GM19193 (cell line): ENCODE data around the gene ACBD4.

Experiments
- POLR2A ChIP-seq: IDR thresholded peaks from 4 replicates; pipeline ENCODE4 v1.6.1; 2011; ENCODE audit not compliant: insufficient read depth, insufficient read length; ENCODE audit errors: extremely low read depth

Gene ACBD4

GRCh38 chr17:45135192-45135977, at the start of gene ACBD4:
Gene ACBD4, plus strand, starts transcription at chr17:45135687. Its CDS starts 458 bp downstream, at chr17:45136145.
- TF ChIP-seq POLR2A = peak; percentile 77

GRCh38 chr17:45086391-45086790, 49.1 kb upstream of the ACBD4 start:
- TF ChIP-seq POLR2A = no peak

- no peak for TF ChIP-seq POLR2A
These were observed 48.5 kb upstream of the ACBD4 start for GRCh38 chr17:45086865-45087503.

GRCh38 chr17:45087504-45087975, 47.9 kb upstream of the ACBD4 start:
- no peak for TF ChIP-seq POLR2A

GRCh38 chr17:45087978-45088377, 47.5 kb upstream of the ACBD4 start:
- TF ChIP-seq POLR2A = no peak

GRCh38 chr17:45088741-45089140, 46.7 kb upstream of the ACBD4 start:
- TF ChIP-seq POLR2A = no peak

- TF ChIP-seq POLR2A = no peak
These were observed 44.8 kb upstream of the ACBD4 start for GRCh38 chr17:45090711-45091110.

- no peak for TF ChIP-seq POLR2A
These were observed 43.6 kb upstream of the ACBD4 start for GRCh38 chr17:45091778-45092425.

- TF ChIP-seq POLR2A = no peak
These were observed 42.5 kb upstream of the ACBD4 start for GRCh38 chr17:45092911-45093430.

- TF ChIP-seq POLR2A = no peak
These were observed 41.9 kb upstream of the ACBD4 start for GRCh38 chr17:45093444-45094110.

- TF ChIP-seq POLR2A = no peak
These were observed 39.3 kb upstream of the ACBD4 start for GRCh38 chr17:45096141-45096540.

GRCh38 chr17:45096926-45097325, 38.6 kb upstream of the ACBD4 start:
- no peak for TF ChIP-seq POLR2A

GRCh38 chr17:45098081-45098868, 37.2 kb upstream of the ACBD4 start:
- TF ChIP-seq POLR2A = no peak
